ENCODE measurements around the gene ENG.

- no peak for TF ChIP-seq CTCF (IDR thresholded peaks at IDR 0.05; ENCODE audit: low read depth, low read length)
- no peak for TF ChIP-seq EZH2phosphoT487 (IDR thresholded peaks at IDR 0.05; ENCODE audit: low read depth)
These were observed 26.0 kb downstream of the ENG start for GRCh38 chr9:127828262-127829031.
